Measurements from ENCODE around the gene COA8. TPM values are rescaled to one million over a fixed set of nuclear protein-coding genes. Genes with fewer than 3 reads are reported as not detected.

Gene COA8
- total and polyA plus RNA-seq, 2 donors from 2014 or later = 40.7 to 65.1 TPM

GRCh38 chr14:103624860-103625259 is 62.1 kb downstream of the COA8 start:
- intact Hi-C loops (cut with DNase I) = no loop called here
- H3K4me1 ChIP-seq (ENCODE audit: control insufficient read depth in 2 of 3, insufficient read depth in 2 of 3, low read depth in 1 of 3, low read length in 3 of 3) = peaks cover 0 to 17% (median 0%) of the 10 kb centered on the region in 3 donors
- no peaks in the 10 kb centered on the region for H3K27me3 ChIP-seq (ENCODE audit: control insufficient read depth, insufficient read depth, low read length)
- H3K4me3 ChIP-seq (ENCODE audit: low read length in 3 of 3) = no peak overlapping the region
- DNase-seq = peak in 2 of 5 donors; percentile 27 to 92
- H3K9me3 ChIP-seq (ENCODE audit: control insufficient read depth in 2 of 3, insufficient read depth in 1 of 3, low read length in 3 of 3) = no peaks in the 10 kb centered on the region
- H3K36me3 ChIP-seq (ENCODE audit: control insufficient read depth in 2 of 3, insufficient read depth in 3 of 3, low read length in 3 of 3) = no peaks in the 10 kb centered on the region
- H3K27ac ChIP-seq (ENCODE audit: low read depth in 2 of 2, low read length in 2 of 2) = peak overlapping the region; percentile 29 to 32
- no peak for FAIRE-seq
- TF ChIP-seq CTCF (IDR thresholded peaks at IDR 0.05; ENCODE audit: borderline replicate concordance, extremely low read depth, insufficient read depth) = no peak
- H3K9ac ChIP-seq (ENCODE audit: low read length in 3 of 3) = no peak overlapping the region

GRCh38 chr14:103625356-103626095 is 62.8 kb downstream of the COA8 start:
- intact Hi-C loops (cut with DNase I) = no loop called here
- Histone ChIP-seq H3K9ac (ENCODE audit: low read length in 3 of 3) (no peak overlapping the region), H3K27me3 (ENCODE audit: control insufficient read depth, insufficient read depth, low read length) (no peaks in the 10 kb centered on the region), H3K4me1 (ENCODE audit: control insufficient read depth in 2 of 3, insufficient read depth in 2 of 3, low read depth in 1 of 3, low read length in 3 of 3) (peaks cover 0 to 19% (median 3%) of the 10 kb centered on the region in 3 donors), H3K9me3 (ENCODE audit: control insufficient read depth in 2 of 3, insufficient read depth in 1 of 3, low read length in 3 of 3) (no peaks in the 10 kb centered on the region), H3K27ac (ENCODE audit: low read depth in 2 of 2, low read length in 2 of 2) (peak overlapping the region; percentile 29 to 32), H3K4me3 (ENCODE audit: low read length in 3 of 3) (no peak overlapping the region), H3K36me3 (ENCODE audit: control insufficient read depth in 2 of 3, insufficient read depth in 3 of 3, low read length in 3 of 3) (no peaks in the 10 kb centered on the region)
- no peak for DNase-seq
- no peak for TF ChIP-seq CTCF (IDR thresholded peaks at IDR 0.05; ENCODE audit: borderline replicate concordance, extremely low read depth, insufficient read depth)
- no peak for FAIRE-seq

GRCh38 chr14:103626146-103626850 is 63.5 kb downstream of the COA8 start:
- peaks cover 0 to 22% (median 7%) of the 10 kb centered on the region in 3 donors for H3K4me1 ChIP-seq (ENCODE audit: control insufficient read depth in 2 of 3, insufficient read depth in 2 of 3, low read depth in 1 of 3, low read length in 3 of 3)
- no peak for FAIRE-seq
- intact Hi-C loops (cut with DNase I) = no loop called here

More at GRCh38 chr14:103626146-103626850, 63.5 kb downstream of the COA8 start:
- TF ChIP-seq CTCF (IDR thresholded peaks at IDR 0.05; ENCODE audit: borderline replicate concordance, extremely low read depth, insufficient read depth) = no peak
- peak in 1 of 5 donors; percentile 37 for DNase-seq
- H3K27ac ChIP-seq (ENCODE audit: low read depth in 2 of 2, low read length in 2 of 2) = no peak overlapping the region
- H3K36me3 ChIP-seq (ENCODE audit: control insufficient read depth in 2 of 3, insufficient read depth in 3 of 3, low read length in 3 of 3) = no peaks in the 10 kb centered on the region
- H3K9me3 ChIP-seq (ENCODE audit: control insufficient read depth in 2 of 3, insufficient read depth in 1 of 3, low read length in 3 of 3) = no peaks in the 10 kb centered on the region
- H3K27me3 ChIP-seq (ENCODE audit: control insufficient read depth, insufficient read depth, low read length) = no peaks in the 10 kb centered on the region
- no peak overlapping the region for H3K4me3 ChIP-seq (ENCODE audit: low read length in 3 of 3)
- H3K9ac ChIP-seq (ENCODE audit: low read length in 3 of 3) = no peak overlapping the region

Data from kidney (tissue), 14 donors.